Esophagus squamous epithelium (tissue), 5 donors: ENCODE results near the gene KIF22. TPM values are rescaled to one million over a fixed set of nuclear protein-coding genes. Genes with fewer than 3 reads are reported as not detected.

Experiments
- DNase-seq: peaks from one replicate; lab custom pipeline; 2025; lab: John Stamatoyannopoulos, UW
- H3K27ac ChIP-seq, 4 donors: fragments of 200-600 bp; sonication (generic); one replicate each; pipeline ENCODE4 v1.5.1; 2016 to 2019; ENCODE audit warnings: mild to moderate bottlenecking in 1 of 4
- H3K27me3 ChIP-seq, 4 donors: fragments of 200-600 bp; sonication (generic); 1 replicate in 3 of 4; 2 replicates in 1 of 4; pipeline versions ENCODE4 v1.5.1 to v1.6.0; 2017 to 2021; ENCODE audit warnings: antibody characterized with exemption in 1 of 4
- H3K36me3 ChIP-seq, 3 donors: fragments of 200-600 bp; sonication (generic); one replicate each; pipeline ENCODE4 v1.5.1; 2016 to 2019
- H3K4me1 ChIP-seq, 3 donors: fragments of 200-600 bp; sonication (generic); one replicate each; pipeline ENCODE4 v1.5.1; 2017 to 2019
- H3K4me3 ChIP-seq, 4 donors: fragments of 200-600 bp; sonication (generic); 1 replicate in 3 of 4; 2 replicates in 1 of 4; pipeline ENCODE4 v1.5.1; 2016 to 2019; ENCODE audit warnings: mild to moderate bottlenecking in 2 of 4, moderate library complexity in 1 of 4
- H3K9me3 ChIP-seq, 3 donors: fragments of 200-600 bp; sonication (generic); one replicate each; pipeline ENCODE4 v1.5.1; 2016 to 2019
- CTCF ChIP-seq, 6 experiments: fragments of 450-650 bp in 4 of 6; fragments of 200-600 bp in 2 of 6; sonication (generic) in 2 of 6; IDR thresholded peaks; one replicate each; pipeline ENCODE4 v1.5.1; 2016 to 2019; ENCODE audit warnings: antibody characterized with exemption in 6 of 6, mild to moderate bottlenecking in 4 of 6, moderate library complexity in 4 of 6
- POLR2A ChIP-seq, 4 donors: fragments of 450-650 bp; IDR thresholded peaks; one replicate each; pipeline ENCODE4 v1.6.1; 2017; ENCODE audit warnings: antibody characterized with exemption in 4 of 4, mild to moderate bottlenecking in 4 of 4, moderate library complexity in 3 of 4
- WGBS, 2 donors: methylation state at CpG; one replicate each; pipeline ENCODE4 v1.1.5; 2018; 5-methylcytosine and 5-hydroxymethylcytosine counted together
- intact Hi-C: fragments of 100-400 bp; cut with DNase I; formaldehyde crosslinking; loops from one replicate; pipeline ENCODE4 v1.15.0; 2022
- total RNA-seq, 4 donors: library from RNA; depleted of rRNA; stranded (reverse); fragments of >200 nt; gene quantifications; one replicate each; pipeline ENCODE4 v1.1.0, GENCODE V29; 2016
- donor health status: DM: yes; HTN: yes; CAD: no.

KIF22 gene
- total RNA-seq, 4 donors from 2014 or later: 31.0 to 46.3 (median 37.6) TPM

DNA sequence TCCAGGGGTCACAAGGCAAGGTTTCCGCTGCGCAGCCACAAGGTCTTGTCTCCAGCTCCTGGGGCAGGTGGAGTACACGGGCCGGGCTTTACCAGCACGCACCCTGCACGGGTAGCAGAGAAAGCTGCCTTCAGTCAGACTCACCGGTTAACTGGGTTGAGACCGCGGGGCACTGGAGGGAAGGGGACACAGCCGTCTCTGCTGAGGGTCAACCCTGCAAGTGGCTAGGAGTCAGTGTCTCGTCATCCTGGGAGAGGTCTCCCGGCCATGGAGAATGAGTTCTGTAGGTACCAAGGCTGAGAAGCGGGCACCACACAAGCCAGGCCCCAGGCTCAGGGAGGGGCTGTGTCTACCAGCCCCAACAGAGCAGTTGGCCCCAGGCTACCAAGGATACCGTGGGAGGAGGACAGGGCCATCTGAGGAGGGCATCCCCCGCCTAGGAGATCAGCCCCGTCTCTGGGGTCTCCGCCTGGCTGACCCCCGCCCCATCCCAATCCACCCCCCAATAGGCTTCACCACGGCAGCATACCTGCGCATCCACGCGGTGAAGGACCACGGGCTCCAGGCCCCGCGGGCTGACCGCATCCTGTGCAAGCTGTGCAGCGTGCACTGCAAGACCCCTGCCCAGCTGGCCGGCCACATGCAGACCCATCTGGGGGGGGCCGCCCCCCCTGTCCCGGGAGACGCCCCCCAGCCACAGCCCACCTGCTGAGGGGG, 18.6 kb downstream of the KIF22 start:
- TF ChIP-seq CTCF (IDR thresholded peaks at IDR 0.05): no peak
- TF ChIP-seq POLR2A (IDR thresholded peaks at IDR 0.05): no peak
- intact Hi-C loops: no loop called here
- no peaks in the 10 kb centered on the region for H3K9me3 ChIP-seq
- peak overlapping the region in 2 of 4 donors; percentile 72 to 85 for H3K4me3 ChIP-seq
- peaks cover 11 to 25% (median 14%) of the 10 kb centered on the region in 3 donors for H3K36me3 ChIP-seq
- DNase-seq: no peak
- peaks cover 0 to 17% (median 0%) of the 10 kb centered on the region in 4 donors for H3K27me3 ChIP-seq
- 74 to 78% methylated on average over 9 to 15 of the region's 31 CpGs for WGBS, 2 donors
- H3K27ac ChIP-seq: peak overlapping the region; percentile 83 to 100 (median 94)
- peaks cover 55 to 81% (median 66%) of the 10 kb centered on the region in 3 donors for H3K4me1 ChIP-seq

- DNase-seq: no peak
- Histone ChIP-seq H3K36me3 (peaks cover 11 to 25% (median 14%) of the 10 kb centered on the region in 3 donors), H3K4me3 (peak overlapping the region in 2 of 4 donors; percentile 5 to 18), H3K4me1 (peaks cover 55 to 81% (median 67%) of the 10 kb centered on the region in 3 donors), H3K27me3 (peaks cover 0 to 17% (median 0%) of the 10 kb centered on the region in 4 donors), H3K27ac (peak overlapping the region; percentile 74 to 100 (median 90)), H3K9me3 (no peaks in the 10 kb centered on the region)
- TF ChIP-seq POLR2A (IDR thresholded peaks at IDR 0.05) (no peak), CTCF (IDR thresholded peaks at IDR 0.05) (no peak)
- 58 to 63% methylated on average over 9 to 14 of the region's 23 CpGs for WGBS, 2 donors
- intact Hi-C loops: no loop called here
These were observed 19.5 kb downstream of the KIF22 start for GRCh38 chr16:29809850-29810698.

DNA sequence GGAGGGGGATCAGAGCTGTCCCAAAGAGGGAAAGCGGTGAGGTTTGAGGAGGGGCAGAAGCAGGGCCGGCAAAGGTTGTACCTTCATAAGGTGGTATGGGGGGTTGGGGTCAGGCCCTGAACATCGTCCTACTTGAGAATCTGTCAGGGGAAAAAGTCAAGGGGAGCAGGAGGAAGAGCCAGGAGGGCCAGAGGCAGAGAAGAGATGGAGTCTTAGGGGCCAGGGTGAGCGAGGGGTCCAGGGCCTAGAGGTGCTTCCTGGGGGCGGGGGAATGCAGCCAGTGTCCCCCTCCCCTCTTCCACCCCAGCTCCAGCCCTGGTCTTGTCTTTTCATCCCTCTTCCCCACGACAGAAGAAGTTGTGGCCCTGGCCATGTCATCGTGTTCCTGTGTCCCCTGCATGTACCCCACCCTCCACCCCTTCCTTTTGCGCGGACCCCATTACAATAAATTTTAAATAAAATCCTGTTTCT, 20.2 kb downstream of the KIF22 start:
- intact Hi-C loops: no loop called here
- Histone ChIP-seq H3K9me3 (no peaks in the 10 kb centered on the region), H3K36me3 (peaks cover 11 to 25% (median 14%) of the 10 kb centered on the region in 3 donors), H3K27ac (peak overlapping the region; percentile 74 to 96 (median 89)), H3K4me1 (peaks cover 59 to 86% (median 71%) of the 10 kb centered on the region in 3 donors), H3K27me3 (peaks cover 0 to 17% (median 0%) of the 10 kb centered on the region in 4 donors), H3K4me3 (peak overlapping the region; percentile 29 to 77 (median 50))
- DNase-seq: no peak
- WGBS, 2 donors: 27 to 29% methylated on average over 8 to 9 of the region's 9 CpGs
- TF ChIP-seq POLR2A (IDR thresholded peaks at IDR 0.05): no peak
- no peak for TF ChIP-seq CTCF (IDR thresholded peaks at IDR 0.05)

DNA sequence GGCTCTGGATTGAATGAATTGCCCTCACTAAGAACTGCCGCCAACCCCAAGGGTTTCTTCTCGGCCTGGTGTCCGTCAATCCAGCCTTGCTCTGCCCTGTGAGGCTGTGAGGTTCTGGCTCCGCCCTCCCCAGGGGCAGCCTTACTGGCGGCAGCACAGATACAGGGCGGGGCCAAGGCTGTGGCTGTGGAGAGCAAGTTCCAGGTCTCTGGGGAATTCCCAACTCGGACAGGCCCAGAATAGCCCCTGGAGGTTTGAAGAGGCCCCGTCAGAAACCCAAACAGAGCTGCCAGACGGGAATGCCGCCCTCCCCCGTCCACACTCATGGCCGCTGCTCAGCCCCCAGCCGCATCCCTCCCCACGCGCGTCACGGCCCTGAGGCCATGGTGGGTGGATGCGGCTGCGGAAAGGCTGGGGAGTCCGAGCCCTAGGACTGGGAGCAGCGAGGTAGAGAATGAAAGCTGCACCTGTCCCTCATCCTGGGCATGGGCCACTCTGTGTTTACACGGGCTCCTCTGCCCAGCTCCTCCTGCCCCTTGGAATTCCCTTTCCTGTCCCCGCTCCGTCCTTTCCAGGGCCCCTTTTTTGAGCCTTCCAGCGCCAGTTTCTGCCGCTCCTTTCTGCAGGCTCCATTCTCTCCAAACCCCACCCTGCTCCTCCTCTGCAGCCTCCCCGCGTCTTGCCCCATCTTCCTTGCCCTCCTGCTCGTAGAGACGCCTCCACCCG, 20.8 kb downstream of the KIF22 start:
- Histone ChIP-seq H3K36me3 (peaks cover 11 to 25% (median 14%) of the 10 kb centered on the region in 3 donors), H3K4me1 (peaks cover 59 to 86% (median 71%) of the 10 kb centered on the region in 3 donors), H3K4me3 (peak overlapping the region; percentile 29 to 77 (median 50)), H3K27me3 (peaks cover 0 to 17% (median 0%) of the 10 kb centered on the region in 4 donors), H3K9me3 (no peaks in the 10 kb centered on the region), H3K27ac (peak overlapping the region; percentile 74 to 96 (median 89))
- TF ChIP-seq CTCF (IDR thresholded peaks at IDR 0.05) (no peak), POLR2A (IDR thresholded peaks at IDR 0.05) (peak in 2 of 4 donors; percentile 27 to 28)
- WGBS, 2 donors: 2% methylated on average over 18 to 21 of the region's 31 CpGs
- intact Hi-C loops: no loop called here
- no peak for DNase-seq
